Stimulated activated CD4-positive, alpha-beta T cell treated with anti-CD3 and anti-CD28 coated beads, TNF-alpha, amount 100 ng/mL, for 24 hours (primary cell): ENCODE measurements around the gene LUM.

Source experiments
- DNase-seq, 3 experiments: peaks; one replicate each; pipeline ENCODE4 v3.0.0-alpha.2; 2020; ENCODE audit warnings: low read depth in 3 of 3

The LUM gene

GRCh38 chr12:91111366-91112325 is at the start of gene LUM:
TSS of gene LUM (minus strand) at chr12:91111494. CDS start at chr12:91108979, 2,515 bp downstream.
- no peak for DNase-seq

GRCh38 chr12:91161009-91161408 is 49.7 kb upstream of the LUM start:
- no peak for DNase-seq

- DNase-seq = no peak
Measured at GRCh38 chr12:91155990-91156389, 44.7 kb upstream of the LUM start.

GRCh38 chr12:91154131-91154530 is 42.8 kb upstream of the LUM start:
- DNase-seq = no peak

- no peak for DNase-seq
Measured at GRCh38 chr12:91144053-91144452, 32.8 kb upstream of the LUM start.

- DNase-seq = no peak
Measured at GRCh38 chr12:91143206-91143605, 31.9 kb upstream of the LUM start.

GRCh38 chr12:91142221-91142631 is 30.9 kb upstream of the LUM start:
- no peak for DNase-seq

GRCh38 chr12:91140026-91140931 is 29.0 kb upstream of the LUM start:
- no peak for DNase-seq

GRCh38 chr12:91139286-91139685 is 28.0 kb upstream of the LUM start:
- no peak for DNase-seq

GRCh38 chr12:91138337-91138920 is 27.1 kb upstream of the LUM start:
- no peak for DNase-seq

GRCh38 chr12:91133871-91134270 is 22.6 kb upstream of the LUM start:
- no peak for DNase-seq

GRCh38 chr12:91129662-91130362 is 18.5 kb upstream of the LUM start:
- no peak for DNase-seq

- DNase-seq = no peak
Measured at GRCh38 chr12:91127751-91128150, 16.5 kb upstream of the LUM start.

GRCh38 chr12:91127306-91127705 is 16.0 kb upstream of the LUM start:
- no peak for DNase-seq

- DNase-seq = no peak
Measured at GRCh38 chr12:91126516-91126915, 15.2 kb upstream of the LUM start.

- no peak for DNase-seq
Measured at GRCh38 chr12:91123236-91123916, 12.1 kb upstream of the LUM start.

- no peak for DNase-seq
Measured at GRCh38 chr12:91120781-91121180, 9.5 kb upstream of the LUM start.

- DNase-seq = no peak
Measured at GRCh38 chr12:91119089-91119488, 7.8 kb upstream of the LUM start.

GRCh38 chr12:91113621-91114020 is 2.3 kb upstream of the LUM start:
- no peak for DNase-seq

GRCh38 chr12:91110311-91110924 is 876 bp downstream of the LUM start:
- DNase-seq = no peak
